ENCODE measurements around the gene DPYSL3. TPM values are rescaled to one million over a fixed set of nuclear protein-coding genes. Genes with fewer than 3 reads are reported as not detected.

The DPYSL3 gene
- total RNA-seq, 1 donor from 2014 or later, result 102 TPM

DNA sequence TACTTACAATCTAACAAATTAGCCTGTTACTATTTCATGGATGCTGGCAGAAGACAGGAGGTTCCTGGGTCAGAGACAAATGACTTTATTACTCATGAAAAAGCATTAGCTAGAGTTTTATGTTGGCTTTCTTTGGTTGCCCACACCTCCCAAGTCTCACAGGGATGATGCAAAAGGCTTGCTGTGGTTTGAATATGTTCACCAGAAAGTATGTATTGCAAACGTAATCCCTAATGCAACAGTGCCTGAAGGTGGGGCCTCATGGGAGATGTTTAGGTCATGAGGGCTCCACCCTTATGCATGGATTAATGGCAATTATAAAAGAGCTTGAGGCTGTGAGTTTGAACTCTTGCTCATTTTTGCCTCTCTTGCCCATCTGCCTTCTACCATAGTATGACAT lies 28.5 kb downstream of the DPYSL3 start:
- H3K4me1 Mint-ChIP-seq, result peaks cover 27% of the 10 kb centered on the region
- H3K4me3 Mint-ChIP-seq, result no peak overlapping the region
- peaks cover 2% of the 10 kb centered on the region for H3K9me3 Mint-ChIP-seq
- no peaks in the 10 kb centered on the region for H3K36me3 Mint-ChIP-seq (ENCODE audit: low read depth)
- TF ChIP-seq, protein P1, sequence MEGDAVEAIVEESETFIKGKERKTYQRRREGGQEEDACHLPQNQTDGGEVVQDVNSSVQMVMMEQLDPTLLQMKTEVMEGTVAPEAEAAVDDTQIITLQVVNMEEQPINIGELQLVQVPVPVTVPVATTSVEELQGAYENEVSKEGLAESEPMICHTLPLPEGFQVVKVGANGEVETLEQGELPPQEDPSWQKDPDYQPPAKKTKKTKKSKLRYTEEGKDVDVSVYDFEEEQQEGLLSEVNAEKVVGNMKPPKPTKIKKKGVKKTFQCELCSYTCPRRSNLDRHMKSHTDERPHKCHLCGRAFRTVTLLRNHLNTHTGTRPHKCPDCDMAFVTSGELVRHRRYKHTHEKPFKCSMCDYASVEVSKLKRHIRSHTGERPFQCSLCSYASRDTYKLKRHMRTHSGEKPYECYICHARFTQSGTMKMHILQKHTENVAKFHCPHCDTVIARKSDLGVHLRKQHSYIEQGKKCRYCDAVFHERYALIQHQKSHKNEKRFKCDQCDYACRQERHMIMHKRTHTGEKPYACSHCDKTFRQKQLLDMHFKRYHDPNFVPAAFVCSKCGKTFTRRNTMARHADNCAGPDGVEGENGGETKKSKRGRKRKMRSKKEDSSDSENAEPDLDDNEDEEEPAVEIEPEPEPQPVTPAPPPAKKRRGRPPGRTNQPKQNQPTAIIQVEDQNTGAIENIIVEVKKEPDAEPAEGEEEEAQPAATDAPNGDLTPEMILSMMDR (conservative IDR thresholded peaks at IDR 0.05), result no peak
- H3K27me3 Mint-ChIP-seq (ENCODE audit: low read depth), result no peaks in the 10 kb centered on the region
- DNase-seq (ENCODE audit: low read depth, low spot score), result no peak
- no peak overlapping the region for H3K27ac Mint-ChIP-seq (ENCODE audit: unreplicated experiment)

DNA sequence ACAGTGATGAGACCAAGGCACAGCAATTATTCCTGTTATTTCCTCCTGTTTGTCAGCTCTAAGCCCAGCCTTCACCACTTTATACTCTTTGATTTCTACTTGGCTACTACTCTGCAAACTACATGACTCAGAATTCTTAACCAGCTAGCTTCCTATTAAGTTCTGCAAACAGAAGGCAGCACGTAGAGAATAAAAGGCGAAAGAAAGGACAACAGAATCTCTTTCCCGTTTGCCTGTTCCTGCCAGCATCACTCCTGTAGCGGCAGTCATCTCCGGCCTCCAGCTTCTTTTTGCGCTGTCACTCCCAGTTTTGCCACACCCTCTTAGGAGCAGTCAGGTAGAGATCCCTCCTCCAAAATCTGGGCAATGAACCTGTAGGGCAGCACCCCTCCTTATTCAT lies 29.9 kb downstream of the DPYSL3 start:
- Mint-ChIP-seq H3K9me3 (no peaks in the 10 kb centered on the region), H3K4me3 (no peak overlapping the region), H3K36me3 (ENCODE audit: low read depth) (no peaks in the 10 kb centered on the region), H3K4me1 (peaks cover 27% of the 10 kb centered on the region), H3K27me3 (ENCODE audit: low read depth) (no peaks in the 10 kb centered on the region), H3K27ac (ENCODE audit: unreplicated experiment) (no peak overlapping the region)
- TF ChIP-seq, protein P1 (conservative IDR thresholded peaks at IDR 0.05), result no peak
- no peak for DNase-seq (ENCODE audit: low read depth, low spot score)

- DNase-seq (ENCODE audit: low read depth, low spot score), result no peak
- Mint-ChIP-seq H3K9me3 (no peaks in the 10 kb centered on the region), H3K36me3 (ENCODE audit: low read depth) (no peaks in the 10 kb centered on the region), H3K4me3 (no peak overlapping the region), H3K27me3 (ENCODE audit: low read depth) (no peaks in the 10 kb centered on the region), H3K4me1 (peaks cover 23% of the 10 kb centered on the region), H3K27ac (ENCODE audit: unreplicated experiment) (no peak overlapping the region)
- TF ChIP-seq, protein P1 (conservative IDR thresholded peaks at IDR 0.05), result no peak
Measured at GRCh38 chr5:147479444-147479843, 30.4 kb downstream of the DPYSL3 start.

DNA sequence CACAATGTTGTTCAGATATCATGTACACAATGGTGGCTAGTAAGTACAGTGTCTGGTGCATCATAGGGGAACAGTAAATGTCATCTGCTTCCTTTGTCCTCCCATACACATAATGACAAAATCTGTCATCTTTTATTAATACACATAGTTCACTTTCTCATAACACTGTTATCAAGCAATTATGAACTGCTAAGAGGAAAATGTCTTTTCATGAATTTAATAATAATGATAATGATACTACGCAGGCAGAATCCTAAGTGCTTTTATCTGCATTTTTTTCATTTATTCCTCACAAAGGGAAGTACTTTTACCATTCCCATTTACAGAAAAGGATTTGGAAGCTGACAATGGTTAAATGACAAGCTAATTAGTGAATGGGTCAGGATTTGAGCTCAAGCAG lies 35.7 kb downstream of the DPYSL3 start:
- Mint-ChIP-seq H3K4me3 (no peak overlapping the region), H3K9me3 (no peaks in the 10 kb centered on the region), H3K36me3 (ENCODE audit: low read depth) (no peaks in the 10 kb centered on the region), H3K27ac (ENCODE audit: unreplicated experiment) (no peak overlapping the region), H3K27me3 (ENCODE audit: low read depth) (no peaks in the 10 kb centered on the region), H3K4me1 (peaks cover 3% of the 10 kb centered on the region)
- no peak for DNase-seq (ENCODE audit: low read depth, low spot score)
- TF ChIP-seq, protein P1 (conservative IDR thresholded peaks at IDR 0.05), result no peak

GRCh38 chr5:147472664-147473475 lies 37.0 kb downstream of the DPYSL3 start:
- Mint-ChIP-seq H3K4me1 (no peaks in the 10 kb centered on the region), H3K9me3 (no peaks in the 10 kb centered on the region), H3K36me3 (ENCODE audit: low read depth) (no peaks in the 10 kb centered on the region), H3K4me3 (no peak overlapping the region), H3K27ac (ENCODE audit: unreplicated experiment) (no peak overlapping the region), H3K27me3 (ENCODE audit: low read depth) (no peaks in the 10 kb centered on the region)
- no peak for DNase-seq (ENCODE audit: low read depth, low spot score)
- TF ChIP-seq, protein P1 (conservative IDR thresholded peaks at IDR 0.05), result no peak

Data from neural crest cell (in vitro differentiated cells).